NCI-H524 treated with DMSO at 0.1 percent for 48 hours (cell line): ENCODE measurements around the gene GNG3.

Experiments
- DNase-seq: peaks from one replicate; lab custom pipeline; 2025; lab: John Stamatoyannopoulos, UW

The GNG3 gene

DNA sequence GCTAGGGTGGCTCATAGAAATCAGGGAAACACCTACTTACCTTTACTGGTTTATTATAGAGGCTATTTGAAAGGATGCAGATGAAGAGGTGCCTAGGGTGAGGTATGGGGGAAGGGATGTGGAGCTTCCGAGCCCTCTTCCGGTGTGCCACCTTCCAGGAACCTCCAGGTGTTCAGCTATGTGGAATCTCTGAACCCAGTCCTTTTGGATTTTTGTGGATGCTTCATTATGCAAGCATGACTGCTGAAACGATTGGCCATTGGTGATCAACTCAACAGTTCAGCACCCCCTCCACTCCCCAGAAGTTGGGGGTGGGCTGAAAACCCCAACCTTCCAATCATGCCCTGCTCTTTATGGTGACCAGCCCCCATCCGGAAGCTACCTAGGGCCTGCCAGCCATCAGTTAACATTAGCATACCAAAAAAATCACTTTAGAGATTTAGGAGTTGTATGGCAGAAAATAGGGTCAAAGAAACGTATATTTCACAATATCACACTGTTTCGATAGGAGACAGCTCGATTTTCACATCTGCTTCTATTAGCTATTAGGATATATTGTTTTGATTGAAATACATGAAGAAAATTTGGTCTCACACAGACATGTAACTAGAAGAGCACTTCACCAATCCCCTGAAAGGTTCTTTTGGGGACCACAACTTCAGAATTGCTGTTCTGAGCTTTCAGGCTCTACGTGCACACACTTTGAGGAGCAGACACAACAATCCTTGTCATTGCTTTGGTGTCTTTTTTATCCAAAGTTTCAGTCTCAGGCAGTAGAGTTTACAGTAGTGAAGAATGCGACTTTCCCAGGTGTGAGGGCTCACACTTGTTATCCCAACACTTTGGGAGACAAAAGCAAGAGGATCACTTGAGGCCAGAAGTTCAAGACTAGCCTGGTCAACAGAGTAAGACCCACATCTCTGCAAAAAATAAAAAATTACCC lies 50.6 kb downstream of the GNG3 start:
- no peak for DNase-seq
